GM21737 (cell line): Measurements from ENCODE around the gene THAP11.
A peak's percentile ranks its signal among the peaks of the same experiment; 100 is the strongest.

ENCODE experiments used
- ATAC-seq: cut with Tn5 transposase; IDR thresholded peaks from one replicate; pipeline ENCODE4 v1.9.1; 2021; ENCODE audit warnings: mild to moderate bottlenecking, moderate library complexity; ENCODE audit not compliant: unreplicated experiment

THAP11 gene

DNA sequence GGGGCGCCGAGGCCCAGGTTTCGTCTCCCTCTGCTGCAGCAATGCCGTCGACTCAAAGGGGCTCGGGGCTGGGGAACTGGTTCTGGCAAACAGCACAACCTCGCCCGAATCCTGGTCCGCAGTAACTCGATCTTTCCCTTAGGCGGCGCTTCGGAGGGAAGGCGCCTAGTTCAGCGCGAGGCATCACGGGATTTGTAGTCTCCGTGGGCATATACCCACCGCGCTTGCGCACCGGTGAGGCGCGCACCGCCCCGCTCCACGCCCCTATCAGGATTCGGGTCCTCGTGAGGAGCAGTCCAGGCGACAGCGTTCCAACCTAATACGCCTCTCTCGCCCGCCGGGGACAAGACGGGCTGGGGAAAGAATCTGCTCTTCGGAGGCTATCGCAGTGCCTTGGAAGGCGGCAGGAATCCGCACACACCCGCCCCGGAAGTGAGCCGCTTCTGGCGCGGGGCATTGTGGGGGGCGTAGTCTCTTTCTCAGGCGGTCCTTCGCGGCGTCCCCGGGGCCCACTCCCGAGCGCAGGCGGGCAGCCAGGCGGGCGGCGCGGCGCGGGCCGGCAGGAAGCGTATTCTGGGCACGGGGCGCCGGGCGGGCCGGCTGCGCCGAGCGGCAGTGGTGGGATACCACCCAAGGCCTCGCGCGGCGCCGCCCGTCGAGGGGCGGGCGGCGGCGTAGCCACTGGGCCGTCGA lies at the start of gene THAP11:
Gene THAP11 (plus strand): TSS at position 505 of the 693 bp plus-strand sequence. CDS start 235 bp downstream, outside the sequence.
- ATAC-seq: peak; percentile 46

- no peak for ATAC-seq
Measured at GRCh38 chr16:67796099-67796718, 45.9 kb upstream of the THAP11 start.

DNA sequence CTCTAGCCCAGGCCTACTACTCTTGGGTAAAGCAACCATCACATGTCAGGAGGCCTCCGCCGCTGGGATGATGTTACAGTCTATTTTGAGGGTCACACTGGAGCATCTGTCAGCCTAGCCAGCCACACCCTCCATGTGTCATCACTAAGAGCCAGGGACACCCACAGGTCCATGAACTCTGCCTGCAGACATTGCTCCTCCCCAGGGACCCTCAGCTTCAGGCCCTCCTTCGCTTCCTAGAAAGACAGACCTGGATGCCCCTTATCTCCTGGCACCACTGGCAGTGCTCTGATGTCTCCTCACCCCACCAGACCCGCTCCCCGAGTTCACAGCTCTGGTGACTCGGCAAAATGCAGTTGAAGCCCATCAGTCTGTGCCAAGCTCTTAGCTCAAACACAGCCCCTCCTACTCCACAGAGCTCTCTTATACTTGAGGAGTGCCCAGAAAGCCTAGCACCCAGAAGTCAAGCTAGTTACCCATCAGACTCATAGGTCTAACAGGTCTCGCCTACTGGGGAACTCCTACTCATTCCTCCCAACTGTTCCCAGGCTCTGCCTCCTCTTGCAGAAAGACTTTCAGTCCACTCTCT lies 41.7 kb upstream of the THAP11 start:
- ATAC-seq: no peak

DNA sequence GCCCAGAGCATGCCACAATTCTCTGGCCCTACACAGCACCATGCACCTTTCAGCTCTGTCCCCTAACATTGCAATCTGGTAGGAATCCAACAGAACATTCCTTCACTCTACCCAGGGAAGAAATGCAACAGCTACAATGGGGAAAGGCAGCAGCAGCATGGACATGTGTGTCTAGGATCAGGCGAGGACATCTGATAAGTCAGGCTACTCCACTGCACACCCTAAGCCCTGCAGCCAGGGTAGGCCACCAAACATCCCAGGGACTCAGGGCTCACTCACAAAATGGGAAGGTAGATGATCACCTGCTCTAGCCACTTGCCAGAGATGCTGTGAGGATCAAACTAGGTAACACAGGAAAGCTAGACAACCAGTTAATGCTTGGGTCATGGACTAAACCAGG lies 40.9 kb upstream of the THAP11 start:
- ATAC-seq: no peak

DNA sequence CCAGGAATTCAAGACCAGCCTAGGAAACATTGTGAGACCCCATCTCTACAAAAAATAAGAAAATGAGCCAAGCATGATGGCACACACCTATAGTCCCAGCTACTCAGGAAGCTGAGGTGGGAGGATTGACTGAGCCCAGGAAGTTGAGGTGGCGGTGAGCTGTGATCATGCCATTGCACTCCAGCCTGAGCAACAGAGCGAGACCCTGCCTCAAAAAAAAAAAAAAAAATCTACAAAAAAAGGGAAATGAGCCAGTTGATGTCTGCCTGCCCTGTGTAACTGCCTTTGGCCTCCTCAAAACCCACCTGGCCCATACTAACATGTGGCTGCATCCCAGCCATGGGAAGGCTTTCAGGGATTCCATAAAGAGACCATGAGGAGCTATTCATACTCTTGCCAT lies 40.2 kb upstream of the THAP11 start:
- ATAC-seq: no peak

DNA sequence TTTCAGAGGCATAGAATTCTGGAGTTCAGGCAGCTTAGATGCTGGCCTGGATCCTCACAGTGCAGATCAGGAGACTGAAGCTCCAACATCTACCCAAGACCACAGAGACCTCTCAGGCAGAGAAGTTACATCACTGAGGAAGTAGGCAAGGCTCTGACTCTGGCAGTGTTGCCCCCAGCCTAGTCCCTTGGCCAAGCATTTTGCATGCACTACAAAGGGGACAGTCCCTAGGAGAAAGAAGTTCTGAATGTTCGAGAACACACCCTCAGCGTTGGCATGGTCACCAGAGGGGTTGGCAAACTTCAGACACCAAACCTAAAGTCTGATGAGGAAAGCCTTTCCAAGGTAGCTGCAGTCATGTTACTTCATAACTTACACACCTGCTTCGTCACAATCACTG lies 38.2 kb upstream of the THAP11 start:
- no peak for ATAC-seq

DNA sequence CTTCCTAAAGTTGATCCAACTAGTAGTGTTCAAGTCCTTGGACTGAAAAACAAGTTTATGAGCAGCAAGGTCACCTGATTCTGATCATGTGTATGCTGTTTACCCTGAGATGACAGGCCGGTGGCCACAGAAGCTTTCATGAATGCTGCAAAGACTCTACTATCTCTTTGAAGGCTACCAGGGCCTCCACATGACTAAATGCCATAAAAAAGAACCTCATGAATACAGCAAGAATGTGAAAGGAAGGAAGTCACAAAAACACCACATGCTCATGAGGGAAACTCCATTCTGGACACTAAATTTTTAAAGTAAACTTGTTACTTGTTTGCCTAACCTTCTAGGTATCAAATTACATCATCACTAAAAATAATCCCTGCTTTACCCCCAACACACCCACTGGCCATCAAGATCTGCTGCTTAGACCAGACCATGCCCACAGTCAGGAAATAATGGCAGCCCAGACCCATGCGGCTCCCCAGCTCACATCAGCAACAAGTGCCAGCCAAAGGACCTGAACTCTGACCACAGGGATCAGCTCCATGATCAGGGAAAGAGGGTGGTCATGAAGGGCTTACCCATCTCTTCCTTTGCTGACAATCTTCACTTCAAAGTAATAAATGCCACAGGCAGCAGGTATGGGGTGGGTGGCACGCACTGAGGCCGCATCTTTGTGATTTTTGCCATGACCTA lies 37.1 kb upstream of the THAP11 start:
- no peak for ATAC-seq

DNA sequence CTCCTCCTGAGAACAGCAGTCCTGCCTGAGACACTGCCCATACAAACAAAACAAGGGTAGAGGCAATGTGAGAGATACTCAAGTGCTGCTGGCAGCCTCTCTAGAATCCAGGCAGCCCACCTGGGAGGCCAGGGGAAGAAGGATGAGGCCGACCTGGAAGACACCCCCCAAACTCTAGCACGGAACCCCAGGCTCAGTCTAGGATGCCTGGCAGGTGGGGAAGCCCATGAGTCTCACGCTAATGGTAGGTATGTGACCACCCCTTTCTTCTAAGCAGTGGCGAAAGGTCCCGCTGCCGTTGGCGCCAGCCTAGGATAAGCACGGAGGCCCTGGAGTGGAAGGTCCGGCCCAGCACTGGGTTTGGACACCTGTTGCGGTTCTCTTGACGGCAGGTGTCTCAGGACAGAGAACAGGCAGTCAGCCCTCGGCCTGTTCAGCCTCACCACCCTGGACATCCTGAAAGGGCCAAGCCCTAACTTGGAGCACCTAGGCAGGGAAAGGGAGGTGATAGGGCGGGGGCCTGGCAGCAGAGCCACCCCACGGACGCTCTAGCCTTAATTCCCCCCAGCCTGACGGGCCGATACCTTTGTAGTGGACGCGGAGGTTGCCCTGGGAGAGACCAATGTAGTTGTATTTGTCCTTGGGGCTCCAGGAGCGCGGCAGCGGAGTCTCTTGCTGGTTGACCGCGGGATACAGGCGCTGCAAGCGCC lies 36.2 kb upstream of the THAP11 start:
- no peak for ATAC-seq

DNA sequence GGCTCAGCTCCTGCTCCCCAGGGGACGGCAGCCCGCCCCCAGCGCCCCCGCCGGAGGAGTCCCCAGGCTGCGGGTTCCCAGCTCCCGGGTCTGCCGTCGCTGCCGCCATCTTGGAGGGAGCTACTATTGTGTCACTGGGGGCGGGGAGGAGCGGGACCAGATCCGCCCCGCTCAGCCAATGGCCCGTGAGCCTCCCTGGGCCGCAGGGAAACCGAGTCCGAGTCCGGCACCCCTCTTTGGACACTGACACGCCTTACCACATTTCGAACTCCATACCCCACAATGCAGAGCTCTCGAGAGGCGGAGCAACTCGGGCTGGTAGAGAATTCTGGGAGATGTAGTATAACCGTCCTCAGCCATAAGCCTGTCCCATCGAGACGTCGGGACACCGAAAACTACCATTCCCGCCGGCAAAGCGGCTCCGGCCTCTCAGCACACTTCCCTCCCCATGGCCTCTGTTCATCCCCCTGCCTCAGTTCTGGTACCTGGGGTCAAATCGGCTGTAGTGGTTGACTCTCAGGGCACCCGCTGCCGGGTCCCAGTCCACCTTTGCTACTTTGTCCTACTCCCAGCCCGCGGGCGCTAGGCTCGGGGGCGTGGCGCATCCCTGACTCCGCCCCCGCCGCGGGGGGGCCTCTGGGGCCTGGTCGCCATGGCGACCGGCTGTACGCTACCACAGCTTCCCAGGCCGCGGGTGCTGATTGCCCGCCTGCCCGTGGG lies 35.5 kb upstream of the THAP11 start, which contains the start of the genes RANBP10 and TSNAXIP1:
Gene RANBP10 (minus strand): TSS at position 133 of the 720 bp plus-strand sequence. CDS start 24 bp downstream, at position 109.
Gene TSNAXIP1 (plus strand): TSS at position 462 of the 720 bp plus-strand sequence. CDS start 261 bp downstream, outside the sequence.
- ATAC-seq: peak; percentile 91

- ATAC-seq: no peak
Measured at GRCh38 chr16:67807148-67807682, 34.9 kb upstream of the THAP11 start.

DNA sequence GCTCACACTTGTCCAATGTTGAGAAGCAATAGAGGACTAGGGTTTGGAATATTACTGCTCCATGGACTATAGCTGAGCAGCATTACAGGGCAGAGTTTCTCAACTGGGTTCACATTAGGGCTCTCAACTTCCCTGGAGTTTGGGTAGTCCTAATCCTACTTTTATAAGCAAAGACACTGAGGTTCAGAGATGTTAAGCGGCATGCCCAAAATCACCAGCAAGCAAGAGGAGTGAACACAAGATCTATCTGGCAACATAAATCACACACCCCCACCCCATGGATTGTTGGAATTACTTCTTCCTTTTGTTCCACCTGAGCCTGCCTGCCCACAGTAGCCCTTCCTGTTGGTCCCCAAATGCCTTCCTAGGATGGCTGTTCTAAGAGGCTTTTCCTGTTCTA lies 30.2 kb upstream of the THAP11 start:
- ATAC-seq: no peak

- ATAC-seq: no peak
Measured at GRCh38 chr16:67814567-67814966, 27.6 kb upstream of the THAP11 start.

DNA sequence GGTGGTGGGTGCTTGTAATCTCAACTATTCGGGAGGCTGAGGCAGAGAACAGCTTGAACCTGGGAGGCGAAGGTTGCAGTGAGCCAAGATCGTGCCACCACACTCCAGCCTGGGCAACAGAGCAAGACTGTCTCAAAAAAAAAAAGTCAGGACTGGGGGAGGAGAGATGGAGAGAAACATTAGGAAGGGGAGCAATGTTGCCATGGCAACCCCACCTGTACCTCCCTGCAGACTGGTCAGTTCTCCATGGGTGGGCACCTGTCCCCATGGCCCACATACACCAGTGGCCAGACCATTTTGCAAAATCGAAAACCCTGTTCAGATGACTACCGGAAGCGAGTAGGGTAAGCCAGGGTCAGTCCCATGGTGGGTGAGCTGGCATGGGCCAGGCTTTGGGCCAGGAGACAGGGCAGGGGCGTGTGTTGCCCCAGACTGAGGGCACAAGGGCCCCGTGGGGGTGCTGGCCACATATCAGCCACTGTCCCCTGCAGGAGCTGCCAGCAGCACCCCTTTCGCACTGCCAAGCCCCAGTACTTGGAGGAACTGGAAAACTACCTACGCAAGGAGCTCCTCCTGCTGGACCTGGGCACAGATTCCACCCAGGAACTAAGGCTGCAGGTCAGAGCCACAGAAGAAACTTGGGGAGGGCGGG lies 21.4 kb upstream of the THAP11 start:
- no peak for ATAC-seq

DNA sequence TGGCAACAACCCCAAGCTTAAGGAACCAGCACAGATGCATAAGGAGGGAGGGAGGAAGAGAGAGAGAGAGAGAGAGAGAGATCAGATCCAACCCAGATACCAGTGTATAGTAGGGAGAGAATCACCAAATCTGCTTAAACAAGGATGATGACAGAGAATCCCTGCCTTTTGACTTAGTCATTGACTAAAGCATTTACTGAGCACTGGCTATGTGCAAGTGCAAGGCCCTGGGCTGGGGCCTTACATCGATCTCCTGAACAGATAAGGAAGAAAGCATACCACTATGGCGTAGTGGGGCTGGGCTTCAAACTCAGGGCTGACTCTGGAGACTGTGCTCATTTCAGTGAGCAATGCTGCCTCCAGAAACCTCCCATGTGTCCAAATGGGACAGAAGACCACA lies 19.6 kb upstream of the THAP11 start:
- no peak for ATAC-seq

GRCh38 chr16:67825119-67825518 lies 17.0 kb upstream of the THAP11 start:
- no peak for ATAC-seq

DNA sequence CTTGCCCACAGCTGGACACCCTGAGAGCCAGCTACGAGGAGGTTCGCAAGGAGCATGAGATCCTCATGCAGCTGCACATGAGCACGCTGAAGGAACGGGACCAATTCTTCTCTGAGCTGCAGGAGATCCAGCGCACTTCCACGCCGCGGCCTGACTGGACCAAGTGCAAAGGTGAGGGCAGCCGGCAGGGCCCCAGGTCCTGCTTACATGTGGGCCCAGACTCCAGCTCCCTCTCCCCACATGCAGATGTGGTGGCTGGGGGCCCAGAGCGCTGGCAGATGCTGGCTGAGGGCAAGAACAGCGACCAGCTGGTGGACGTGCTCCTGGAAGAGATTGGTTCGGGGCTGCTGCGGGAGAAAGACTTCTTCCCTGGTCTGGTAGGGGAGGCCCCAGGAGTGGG lies 16.2 kb upstream of the THAP11 start:
- ATAC-seq: no peak

DNA sequence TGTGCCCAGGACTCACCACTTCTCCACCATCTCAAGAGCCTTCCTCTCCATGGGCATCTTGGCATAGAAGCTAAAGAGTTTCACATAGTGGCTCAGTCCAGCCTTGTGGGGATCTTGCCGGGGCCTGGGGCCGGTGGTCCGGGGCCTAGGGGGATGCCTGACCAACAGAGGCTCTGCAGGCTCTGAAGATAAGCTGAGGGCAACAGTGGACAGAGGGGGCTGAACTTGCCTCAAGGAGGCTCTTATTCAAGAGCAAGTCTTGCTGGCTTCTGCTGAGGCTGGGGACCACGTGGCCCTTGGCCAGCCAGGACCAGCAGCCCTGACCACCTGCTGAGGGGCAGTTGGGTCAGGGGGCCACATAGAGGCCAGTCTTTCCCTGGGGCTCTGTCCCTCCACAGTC lies 13.5 kb upstream of the THAP11 start:
- ATAC-seq: no peak

DNA sequence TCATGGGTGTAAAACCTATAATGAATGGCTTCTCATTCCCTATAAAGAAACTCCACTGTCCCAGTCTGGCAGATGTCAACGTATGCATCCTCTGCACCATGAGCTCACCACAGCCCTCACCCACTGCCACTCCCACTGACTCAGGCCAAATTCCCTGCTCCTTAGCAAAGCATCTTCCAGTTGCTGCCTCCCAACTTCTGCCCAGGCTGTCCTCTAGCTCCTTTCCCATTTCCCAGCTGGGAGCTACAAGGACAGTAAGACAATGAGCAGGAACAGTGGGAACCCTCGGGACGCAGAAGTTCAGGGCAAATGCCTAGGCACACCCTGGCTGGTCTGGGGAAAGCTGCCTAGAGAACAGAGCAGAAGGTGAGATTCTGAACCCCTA lies 9.1 kb upstream of the THAP11 start:
- ATAC-seq: no peak

- peak; percentile 93 for ATAC-seq
Measured at GRCh38 chr16:67833415-67834241, 8.5 kb upstream of the THAP11 start.
